ENCODE data around the gene GTPBP2.

Gene GTPBP2

GRCh38 chr6:43630980-43631619 is 2.0 kb upstream of the GTPBP2 start:
- no peak for TF ChIP-seq CTCF (IDR thresholded peaks at IDR 0.05)

GRCh38 chr6:43629505-43630300 is 639 bp upstream of the GTPBP2 start:
- no peak for TF ChIP-seq CTCF (IDR thresholded peaks at IDR 0.05)

GRCh38 chr6:43628393-43629103 is 516 bp downstream of the GTPBP2 start:
- TF ChIP-seq CTCF (IDR thresholded peaks at IDR 0.05) = no peak

- TF ChIP-seq CTCF (IDR thresholded peaks at IDR 0.05) = no peak
Measured at GRCh38 chr6:43627008-43627825, 1.8 kb downstream of the GTPBP2 start.

GRCh38 chr6:43625393-43625992 is 3.6 kb downstream of the GTPBP2 start:
- no peak for TF ChIP-seq CTCF (IDR thresholded peaks at IDR 0.05)

- TF ChIP-seq CTCF (IDR thresholded peaks at IDR 0.05) = no peak
Measured at GRCh38 chr6:43624786-43625288, 4.2 kb downstream of the GTPBP2 start.

Measured in LNCAP (cell line).